ENCODE measurements around the gene GLIPR1L2.
"Not testable (repeated sequence)": the region's sequence is repeated elsewhere in the genome, so short reads cannot be mapped to it uniquely, and the experiment has no call there.

Gene GLIPR1L2

GRCh38 chr12:75390899-75391538 is at the start of gene GLIPR1L2:
TSS of gene GLIPR1L2 (plus strand) at chr12:75391089. CDS start at chr12:75391117, 28 bp downstream.
- no peaks in the 10 kb centered on the region for H3K27me3 ChIP-seq
- TF ChIP-seq CTCF (IDR thresholded peaks at IDR 0.05) = peak; percentile 95
- peaks cover 8 to 12% of the 10 kb centered on the region in 2 experiments for H3K4me1 ChIP-seq (ENCODE audit: control insufficient read depth in 1 of 2, insufficient read depth in 1 of 2, low read depth in 1 of 2, low read length in 1 of 2)
- peak within 1 kb of the TSS; percentile 67 to 69 for H3K4me3 ChIP-seq (ENCODE audit: low read depth in 1 of 2, low read length in 1 of 2)
- no peaks in the 10 kb centered on the region for H3K9me3 ChIP-seq
- H3K36me3 ChIP-seq = no peaks in the 10 kb centered on the region
- peak within 1 kb of the TSS; percentile 76 for H3K27ac ChIP-seq

GRCh38 chr12:75341873-75342272 is 49.0 kb upstream of the GLIPR1L2 start:
- H3K4me1 ChIP-seq (ENCODE audit: control insufficient read depth in 1 of 2, insufficient read depth in 1 of 2, low read depth in 1 of 2, low read length in 1 of 2) = no peaks in the 10 kb centered on the region
- no peaks in the 10 kb centered on the region for H3K9me3 ChIP-seq
- H3K27ac ChIP-seq = no peak overlapping the region
- no peak for TF ChIP-seq CTCF (IDR thresholded peaks at IDR 0.05)
- no peaks in the 10 kb centered on the region for H3K36me3 ChIP-seq
- H3K4me3 ChIP-seq (ENCODE audit: low read depth in 1 of 2, low read length in 1 of 2) = no peak overlapping the region
- peaks cover under 1% of the 10 kb centered on the region for H3K27me3 ChIP-seq

GRCh38 chr12:75345531-75345930 is 45.4 kb upstream of the GLIPR1L2 start:
- Histone ChIP-seq H3K27ac (no peak overlapping the region), H3K27me3 (no peaks in the 10 kb centered on the region), H3K9me3 (no peaks in the 10 kb centered on the region), H3K36me3 (no peaks in the 10 kb centered on the region), H3K4me1 (ENCODE audit: control insufficient read depth in 1 of 2, insufficient read depth in 1 of 2, low read depth in 1 of 2, low read length in 1 of 2) (no peaks in the 10 kb centered on the region), H3K4me3 (ENCODE audit: low read depth in 1 of 2, low read length in 1 of 2) (no peak overlapping the region)
- TF ChIP-seq CTCF (IDR thresholded peaks at IDR 0.05) = no peak

GRCh38 chr12:75346215-75346614 is 44.7 kb upstream of the GLIPR1L2 start:
- not testable (repeated sequence) for H3K27ac ChIP-seq; H3K27me3 ChIP-seq; H3K4me1 ChIP-seq (ENCODE audit: control insufficient read depth in 1 of 2, insufficient read depth in 1 of 2, low read depth in 1 of 2, low read length in 1 of 2); H3K9me3 ChIP-seq; H3K4me3 ChIP-seq (ENCODE audit: low read depth in 1 of 2, low read length in 1 of 2); H3K36me3 ChIP-seq

- no peak overlapping the region for H3K4me3 ChIP-seq (ENCODE audit: low read depth in 1 of 2, low read length in 1 of 2)
- no peaks in the 10 kb centered on the region for H3K36me3 ChIP-seq
- H3K27me3 ChIP-seq = no peaks in the 10 kb centered on the region
- no peaks in the 10 kb centered on the region for H3K4me1 ChIP-seq (ENCODE audit: control insufficient read depth in 1 of 2, insufficient read depth in 1 of 2, low read depth in 1 of 2, low read length in 1 of 2)
- H3K9me3 ChIP-seq = no peaks in the 10 kb centered on the region
- no peak overlapping the region for H3K27ac ChIP-seq
- no peak for TF ChIP-seq CTCF (IDR thresholded peaks at IDR 0.05)
Observed at GRCh38 chr12:75349946-75350345, 40.9 kb upstream of the GLIPR1L2 start.

- Histone ChIP-seq H3K9me3 (no peaks in the 10 kb centered on the region), H3K4me1 (ENCODE audit: control insufficient read depth in 1 of 2, insufficient read depth in 1 of 2, low read depth in 1 of 2, low read length in 1 of 2) (no peaks in the 10 kb centered on the region), H3K36me3 (no peaks in the 10 kb centered on the region), H3K27me3 (no peaks in the 10 kb centered on the region), H3K27ac (no peak overlapping the region), H3K4me3 (ENCODE audit: low read depth in 1 of 2, low read length in 1 of 2) (no peak overlapping the region)
- TF ChIP-seq CTCF (IDR thresholded peaks at IDR 0.05) = no peak
Observed at GRCh38 chr12:75350413-75350812, 40.5 kb upstream of the GLIPR1L2 start.
